Measurements from ENCODE around the gene MYBPH.
A peak's percentile ranks its signal among the peaks of the same experiment; 100 is the strongest.

The MYBPH gene

DNA sequence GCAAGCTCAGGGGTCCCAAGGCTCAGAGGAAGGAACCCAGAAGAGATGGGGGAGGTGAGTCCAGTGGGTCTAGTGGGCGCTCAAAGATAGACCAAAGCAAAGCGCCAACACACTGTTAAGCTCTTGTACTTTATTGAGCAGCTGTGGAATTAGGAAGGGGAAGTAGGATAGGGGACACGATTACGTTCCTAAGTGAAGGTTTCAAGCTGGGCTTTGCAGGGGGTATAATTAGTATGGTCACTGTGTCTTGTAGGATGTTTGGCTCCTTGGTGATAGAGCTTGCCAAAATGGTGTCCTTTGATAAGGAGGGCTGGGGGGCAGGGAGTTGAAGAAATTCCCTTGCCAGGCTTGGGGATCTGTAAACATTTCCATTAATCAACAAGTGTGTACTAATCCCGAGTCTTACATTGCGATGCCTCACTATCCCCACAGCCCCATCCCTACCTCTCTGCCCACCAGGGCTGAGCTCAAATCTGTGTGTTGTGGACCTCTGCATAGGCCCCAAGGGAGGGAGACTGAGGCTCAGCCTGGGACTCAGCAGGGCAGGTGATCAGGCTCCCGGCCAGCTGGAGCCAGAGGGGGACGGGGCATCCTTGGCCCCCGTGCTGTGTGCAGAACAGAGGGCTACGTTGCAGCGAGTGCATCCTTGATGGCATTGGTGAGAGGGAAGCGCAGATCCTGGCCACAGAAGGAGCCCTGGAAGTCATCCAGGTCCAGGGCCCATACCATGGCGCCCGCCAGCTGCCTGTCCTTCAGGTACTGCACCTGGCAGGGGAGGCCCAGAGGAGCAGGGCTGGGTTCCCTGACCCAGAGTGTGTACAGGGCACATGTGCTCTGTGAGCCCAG is 3.4 kb upstream of the MYBPH start:
- no peak for DNase-seq (ENCODE audit: low spot score)

DNA sequence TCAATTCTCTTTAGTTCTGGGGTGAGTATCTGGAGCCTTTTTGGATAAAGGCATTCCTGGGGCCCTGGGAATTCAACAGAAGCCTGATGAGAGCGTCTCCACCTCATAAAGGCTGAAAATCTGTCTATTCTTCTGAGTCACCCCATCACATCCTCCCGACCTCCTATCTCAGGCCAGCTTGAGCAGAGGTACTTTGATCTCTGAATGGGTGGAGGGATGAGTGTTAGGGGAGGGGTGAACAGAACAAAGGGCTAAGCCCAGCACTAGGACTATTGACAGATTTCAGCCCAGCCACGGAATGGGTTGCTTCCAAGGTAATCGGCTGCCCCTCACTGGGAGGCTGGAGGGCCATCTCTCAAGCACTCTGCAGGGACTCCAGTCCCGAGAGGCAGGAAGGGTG is 2.5 kb upstream of the MYBPH start:
- no peak for DNase-seq (ENCODE audit: low spot score)

DNA sequence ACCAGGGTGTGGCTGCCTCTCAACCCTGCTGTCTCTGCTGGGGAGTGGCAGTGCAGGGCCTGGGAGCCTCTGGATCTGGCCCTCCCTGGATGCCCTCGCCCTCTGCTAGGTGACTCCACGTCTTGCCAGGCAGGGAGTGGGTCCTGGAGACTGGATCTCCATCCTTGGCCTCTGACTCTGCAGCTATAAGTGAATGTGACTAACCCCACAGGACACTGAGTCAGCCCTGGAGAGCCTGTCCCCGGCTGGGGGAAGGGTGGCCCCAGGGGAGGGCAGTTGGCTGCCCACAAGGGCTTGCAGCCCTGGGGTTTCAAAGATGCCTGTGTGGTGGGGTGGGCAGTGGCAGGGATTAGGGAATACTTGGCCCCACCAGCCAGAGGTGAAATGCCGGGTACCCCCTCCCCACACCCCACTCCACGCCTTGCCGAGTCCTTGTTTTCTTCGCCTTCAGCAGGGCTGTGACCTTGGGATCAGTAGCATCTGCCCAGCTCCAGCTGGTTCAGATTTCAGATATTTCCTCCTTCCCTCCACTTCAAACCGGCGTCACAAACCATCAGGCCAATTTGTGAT is 1.9 kb upstream of the MYBPH start:
- DNase-seq (ENCODE audit: low spot score) = peak; percentile 77

DNA sequence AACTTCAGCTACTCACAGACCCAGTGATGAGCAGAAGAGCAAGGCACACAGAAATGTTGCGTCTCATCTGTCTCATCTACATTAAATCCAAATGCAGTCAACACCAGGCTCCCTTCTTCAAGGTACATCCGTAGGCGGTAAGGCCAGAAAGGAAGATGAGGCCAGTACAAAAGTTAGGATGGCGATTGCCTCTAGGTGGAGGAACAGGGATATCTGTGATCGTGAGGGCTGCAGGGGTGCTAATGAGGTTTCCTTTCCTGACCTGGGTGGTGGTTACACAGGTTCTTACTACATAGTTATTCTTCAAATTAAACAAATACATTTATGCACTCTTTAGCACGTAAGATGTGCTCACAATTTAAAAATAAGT is 1.4 kb upstream of the MYBPH start:
- no peak for DNase-seq (ENCODE audit: low spot score)

DNA sequence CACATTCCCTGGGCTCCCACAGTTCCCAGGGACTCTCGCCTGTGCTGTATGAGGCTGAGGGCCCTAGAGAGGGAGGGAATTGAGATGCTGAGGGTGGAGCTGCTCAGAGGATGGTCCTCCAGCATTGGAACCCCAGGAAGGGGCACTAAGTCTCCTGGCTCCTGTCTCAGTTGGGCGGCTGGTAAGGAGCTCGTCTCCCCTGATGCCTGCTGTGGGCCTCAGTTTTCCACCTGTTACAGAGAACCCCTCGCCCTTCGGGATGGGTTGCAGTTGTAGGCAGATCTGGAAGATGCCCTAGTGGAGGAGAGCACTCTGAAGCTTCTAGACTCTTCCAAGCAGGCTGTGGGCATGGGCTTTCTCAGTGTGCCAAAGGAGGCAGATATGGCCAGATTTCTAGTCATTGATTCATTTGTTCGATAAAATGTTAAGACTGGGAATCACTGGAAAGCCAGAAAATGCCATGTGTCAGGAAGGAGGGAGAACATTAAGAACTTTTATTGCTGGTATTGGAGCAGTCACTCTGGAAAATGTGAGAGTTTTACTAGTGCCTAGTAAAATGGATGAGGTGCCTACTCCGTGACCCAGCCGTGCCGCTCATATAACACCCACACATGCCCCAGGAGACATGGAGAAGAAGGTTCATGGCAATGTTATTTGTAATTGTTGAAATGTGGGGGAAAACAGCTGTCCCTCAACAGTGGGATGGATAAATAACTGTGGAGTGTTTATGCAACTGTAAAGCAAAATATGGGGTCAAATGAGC is 828 bp upstream of the MYBPH start:
- DNase-seq (ENCODE audit: low spot score) = no peak

DNA sequence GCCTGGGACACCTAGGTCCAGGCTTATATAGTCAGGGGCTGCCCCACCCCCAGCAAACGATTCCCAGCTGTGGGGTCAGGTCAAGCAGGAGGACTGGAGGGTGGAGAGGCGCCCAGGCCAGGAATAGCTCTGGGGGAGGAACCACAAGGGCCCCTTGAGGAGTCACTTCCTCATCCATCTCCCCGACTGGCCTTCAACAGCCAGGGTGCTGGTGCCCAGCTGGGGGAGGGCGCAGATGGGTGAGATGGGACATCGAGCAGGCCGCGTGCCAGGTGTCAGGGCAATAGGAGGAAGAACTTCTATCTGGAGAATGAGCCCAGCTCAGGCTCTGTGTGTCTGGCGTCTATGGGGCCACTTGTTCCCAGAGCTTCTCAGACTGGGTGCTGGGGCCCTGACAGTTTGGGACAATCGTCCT is 208 bp upstream of the MYBPH start:
- no peak for DNase-seq (ENCODE audit: low spot score)

DNA sequence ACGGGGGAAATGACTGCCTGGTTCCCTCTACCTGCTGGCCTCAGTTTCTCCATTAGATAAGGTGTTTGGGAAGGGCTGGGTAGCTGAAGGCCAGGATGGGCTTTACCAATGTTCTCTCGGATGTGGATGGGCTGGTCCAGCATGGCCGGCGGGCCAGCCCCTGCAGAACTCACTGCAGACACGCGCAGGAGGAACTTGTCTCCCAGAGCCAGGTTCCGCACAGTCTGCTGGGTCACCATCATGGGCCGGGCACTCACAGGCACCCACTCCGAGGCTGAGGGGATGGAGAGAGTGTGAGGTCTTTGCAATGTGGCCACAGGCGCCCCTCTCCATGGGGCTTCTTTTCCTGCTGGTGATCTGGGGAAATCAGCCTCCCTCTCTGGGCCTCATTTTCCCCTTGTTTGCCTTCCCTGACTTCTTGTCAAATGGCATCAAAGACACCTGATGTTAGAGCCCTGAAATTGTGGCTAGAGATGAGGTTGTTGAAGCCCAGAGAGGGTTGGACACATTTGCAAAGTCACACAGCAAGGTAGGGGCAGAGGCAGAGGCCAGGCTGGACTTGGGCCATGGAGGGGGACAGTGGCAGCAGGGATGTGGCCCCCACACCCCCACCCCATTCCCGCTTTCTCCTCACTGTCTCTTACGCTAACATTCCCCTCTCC is 1.2 kb downstream of the MYBPH start:
- no peak for DNase-seq (ENCODE audit: low spot score)

DNA sequence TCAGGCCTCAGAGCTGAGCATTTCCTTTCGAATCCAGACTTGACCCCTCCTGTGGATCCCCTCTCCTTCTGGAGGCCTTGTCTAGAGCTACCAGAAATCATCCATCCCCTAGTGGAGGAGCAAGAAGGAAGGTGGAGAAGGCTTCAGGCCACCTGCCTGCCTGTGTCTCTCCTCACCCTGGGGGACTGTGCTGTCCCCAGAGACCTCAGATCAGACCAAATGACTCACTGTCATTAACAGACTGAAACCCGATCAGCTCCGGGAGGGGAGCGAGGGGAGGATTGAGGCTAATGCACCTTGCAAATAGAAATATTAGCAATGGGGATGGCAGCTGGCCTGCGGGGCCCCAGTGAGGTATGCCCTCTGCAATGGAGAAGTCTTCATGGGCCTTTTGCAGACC is 2.1 kb downstream of the MYBPH start:
- no peak for DNase-seq (ENCODE audit: low spot score)

DNA sequence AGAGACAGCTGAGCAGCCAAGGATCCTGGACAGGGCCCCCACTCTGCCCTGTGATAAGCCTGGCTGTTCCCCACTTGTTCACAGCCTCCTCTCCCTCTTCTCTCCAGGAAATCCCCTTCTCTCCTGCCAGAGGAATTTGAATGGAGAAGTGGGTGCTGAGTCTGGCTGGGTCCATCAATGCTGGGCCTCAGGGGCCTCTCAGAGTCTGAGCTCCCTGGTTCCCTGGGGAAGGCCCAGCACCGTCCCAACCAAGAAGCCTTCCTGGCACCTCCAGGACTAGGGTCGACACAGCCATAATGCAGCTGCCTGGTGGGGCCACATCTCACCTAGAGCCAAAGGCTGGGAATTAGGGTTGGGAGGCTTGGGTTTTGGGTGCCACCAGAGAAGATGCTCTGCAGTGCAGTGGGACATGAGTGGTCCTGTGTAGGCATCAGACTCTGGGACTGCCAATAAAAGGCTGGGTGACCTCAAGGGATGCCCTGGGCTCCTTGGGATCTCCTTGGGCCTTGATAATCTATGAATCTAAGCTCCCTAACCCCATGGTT is 2.5 kb downstream of the MYBPH start:
- DNase-seq (ENCODE audit: low spot score) = no peak

DNA sequence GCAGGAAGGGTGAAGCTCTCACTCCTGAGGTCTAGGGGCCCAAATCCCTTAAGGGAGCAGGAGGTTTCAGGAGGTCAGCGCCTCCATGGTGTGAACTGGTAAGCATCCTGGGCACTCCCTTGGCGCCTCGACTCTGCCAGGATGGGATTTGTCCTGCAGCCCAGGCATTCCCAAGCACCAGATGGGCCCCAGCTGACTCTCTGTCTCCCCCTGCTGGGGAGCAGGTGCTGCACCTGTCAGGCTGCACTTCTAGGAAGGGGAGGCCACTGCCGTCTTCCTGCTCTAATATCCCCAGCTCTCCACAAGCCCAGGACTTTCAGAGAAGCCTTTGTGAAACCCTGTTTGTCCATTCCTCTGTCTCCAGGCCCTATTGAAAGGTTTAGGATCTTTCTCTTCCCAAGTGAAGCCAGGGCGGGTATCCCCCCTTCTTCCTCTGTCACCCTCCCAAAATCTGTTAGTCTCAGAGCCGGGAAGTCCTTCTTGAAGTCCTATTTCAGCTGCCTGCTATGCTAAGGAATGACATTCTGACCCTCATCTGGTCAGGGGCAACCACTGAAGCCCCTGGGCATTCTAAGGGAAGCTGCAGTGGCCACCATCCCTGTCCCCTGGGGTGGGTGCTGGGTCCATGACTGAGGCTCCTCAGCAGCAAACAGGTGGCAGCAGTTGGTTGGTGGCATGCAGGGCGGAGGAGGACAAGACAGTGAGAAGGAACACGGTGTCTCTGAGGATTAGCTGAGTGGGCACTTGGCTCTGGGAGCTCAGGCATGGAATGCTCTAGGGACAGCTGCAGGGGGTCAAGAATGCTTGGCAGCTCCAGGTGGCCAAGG is 3.2 kb downstream of the MYBPH start:
- DNase-seq (ENCODE audit: low spot score) = peak; percentile 91

DNA sequence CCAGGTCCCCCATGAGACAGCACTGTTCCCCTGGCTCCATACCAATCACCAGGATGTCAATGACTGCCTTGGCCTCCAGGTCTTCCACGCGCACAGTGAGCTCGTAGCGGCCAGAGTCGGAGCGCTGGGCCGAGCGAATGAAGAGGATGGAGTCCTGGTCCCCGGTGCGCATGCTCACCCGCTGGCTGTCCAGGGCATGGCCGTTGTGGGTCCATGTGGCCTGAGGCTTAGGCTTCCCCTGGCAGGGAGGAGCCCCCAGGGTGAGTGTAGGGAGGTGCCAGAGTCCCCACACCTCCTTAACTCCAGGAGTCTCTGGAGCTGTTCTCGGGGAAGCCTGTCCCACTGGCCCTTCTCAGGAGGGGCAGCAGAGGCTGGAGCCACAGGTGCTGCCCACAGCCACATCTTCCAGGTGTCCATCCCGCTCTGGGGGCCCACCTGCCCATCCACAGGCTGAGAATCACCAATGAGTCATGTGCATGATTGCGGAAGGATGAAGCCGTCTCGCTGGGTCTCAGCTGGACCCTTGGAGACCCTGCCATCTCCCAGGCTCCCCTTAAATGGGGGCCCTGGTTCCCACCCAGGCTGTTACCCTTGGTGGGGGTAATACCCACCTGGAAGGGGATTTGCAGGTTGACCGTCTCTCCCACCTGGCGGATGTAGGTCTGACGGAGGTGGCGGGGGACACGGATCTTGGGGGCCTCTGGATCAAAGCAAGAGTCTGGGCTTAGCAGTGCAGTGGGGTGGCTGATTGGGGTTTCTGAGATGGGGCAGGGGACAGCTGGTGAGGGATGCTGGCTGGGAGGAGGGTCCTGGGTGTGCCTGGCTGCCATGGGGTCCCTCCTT is 4.1 kb downstream of the MYBPH start:
- no peak for DNase-seq (ENCODE audit: low spot score)

DNA sequence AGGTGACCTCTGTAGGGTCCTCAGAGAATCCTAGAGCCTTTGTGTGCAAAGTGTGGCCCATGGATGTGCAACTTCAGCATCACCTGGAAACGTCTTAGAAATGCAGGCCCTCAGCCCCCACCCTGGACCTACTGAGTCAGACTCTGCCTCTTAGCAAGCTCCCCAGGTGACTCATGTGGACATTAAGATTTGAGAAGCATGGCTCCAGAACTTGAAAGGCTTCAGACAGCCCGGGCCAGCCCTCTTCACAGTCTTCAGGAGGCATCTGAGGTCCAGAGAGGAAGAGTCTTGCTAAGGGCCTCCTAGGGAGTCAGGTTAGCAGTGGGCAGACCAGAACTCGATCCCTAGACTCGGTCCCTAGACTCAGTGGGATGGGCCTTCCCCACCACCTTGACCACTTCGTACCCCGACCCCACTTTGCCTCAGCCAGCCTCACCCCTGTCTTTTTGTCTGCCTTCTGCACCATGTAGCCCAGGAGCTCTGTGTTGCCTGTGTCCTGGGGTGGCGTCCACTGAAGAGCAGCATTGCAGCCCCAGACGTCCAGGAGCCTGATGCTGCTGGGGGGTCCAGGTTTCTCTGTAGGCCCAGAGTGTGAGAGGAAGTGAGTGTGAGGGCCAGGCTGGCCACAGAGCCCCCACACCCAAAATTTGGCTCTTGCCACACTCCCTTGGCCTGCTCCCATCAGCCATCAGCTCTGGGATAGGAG is 4.8 kb downstream of the MYBPH start:
- DNase-seq (ENCODE audit: low spot score) = no peak

DNA sequence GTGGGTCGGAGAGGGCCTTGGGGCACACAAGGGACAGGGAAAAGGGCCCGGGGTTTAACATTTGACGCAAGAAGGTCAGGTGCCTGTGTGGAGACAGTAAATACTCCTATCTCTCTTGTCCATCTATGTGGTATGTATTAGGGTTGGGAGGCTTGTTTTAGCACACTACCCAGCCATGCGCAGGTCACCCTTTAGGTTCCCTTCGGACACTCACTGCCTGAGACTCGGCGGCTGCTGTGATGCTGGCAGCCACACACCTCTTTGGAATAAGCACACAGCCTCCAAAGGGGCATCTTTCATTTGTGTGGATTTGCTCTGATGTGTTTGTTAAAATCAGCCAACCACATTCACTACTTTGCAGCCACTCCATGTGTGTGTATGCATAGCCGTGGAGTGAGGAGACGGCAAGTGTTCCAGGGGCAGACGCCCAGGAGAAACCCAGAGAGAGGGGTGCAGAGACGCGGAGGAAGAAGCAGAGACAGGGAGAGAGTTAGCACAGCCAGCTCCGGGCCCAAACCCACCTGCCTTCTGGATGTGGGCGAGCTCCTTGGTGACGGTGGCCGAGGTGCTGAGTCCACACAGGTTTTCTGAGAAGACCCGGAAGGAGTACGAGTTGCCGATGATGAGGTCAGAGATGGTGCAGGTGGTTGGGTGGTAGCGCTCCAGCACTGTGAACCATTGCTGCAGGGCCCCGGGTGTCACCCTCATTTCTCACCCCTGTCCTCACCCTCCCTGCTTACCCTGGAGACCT is 5.7 kb downstream of the MYBPH start:
- DNase-seq (ENCODE audit: low spot score) = no peak

DNA sequence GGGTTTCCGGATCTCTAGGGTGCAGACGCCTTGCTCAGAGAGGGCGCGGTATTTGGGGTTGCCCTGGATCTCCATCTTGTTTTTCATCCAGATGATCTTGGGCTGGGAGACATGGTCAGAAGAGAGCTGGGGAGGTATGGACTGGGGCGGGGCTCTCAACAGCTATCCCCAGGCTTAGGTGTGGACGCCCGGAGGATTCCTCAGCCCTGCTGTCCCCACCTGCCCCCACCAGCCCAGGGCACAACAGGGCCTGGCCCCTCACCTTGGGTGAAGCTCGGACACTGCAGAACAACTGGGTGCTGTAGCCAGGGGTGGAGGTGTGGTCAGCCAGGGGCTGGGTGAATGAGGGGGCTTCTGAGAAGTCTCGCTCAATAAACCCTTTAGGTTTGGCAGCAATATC is 6.6 kb downstream of the MYBPH start:
- DNase-seq (ENCODE audit: low spot score) = no peak

DNA sequence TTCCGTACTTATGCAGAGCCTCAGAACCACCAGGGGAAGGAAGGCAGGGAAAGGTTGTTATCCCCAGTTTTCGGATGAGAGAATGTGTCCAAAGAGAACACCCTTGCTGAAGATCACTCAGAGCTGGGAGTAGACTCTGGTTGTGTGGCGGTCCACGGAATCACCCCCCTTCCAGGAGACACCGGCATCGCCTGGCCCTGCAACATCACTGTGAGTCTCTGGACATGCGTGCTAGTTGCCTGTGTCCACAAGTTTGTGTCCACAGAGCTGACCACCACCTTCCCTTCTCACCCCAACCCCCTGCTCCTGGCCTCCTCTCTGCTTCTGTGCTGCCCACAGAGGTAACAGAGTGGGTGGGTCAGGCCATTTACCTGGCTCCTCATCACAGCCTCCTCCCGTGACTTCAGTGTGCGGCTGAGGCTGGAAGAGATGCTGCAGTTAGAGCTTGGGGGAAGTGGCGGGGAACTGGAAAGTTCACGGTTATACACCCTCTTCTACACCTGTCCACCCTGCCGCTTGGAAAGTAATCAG is 7.3 kb downstream of the MYBPH start:
- DNase-seq (ENCODE audit: low spot score) = no peak

DNA sequence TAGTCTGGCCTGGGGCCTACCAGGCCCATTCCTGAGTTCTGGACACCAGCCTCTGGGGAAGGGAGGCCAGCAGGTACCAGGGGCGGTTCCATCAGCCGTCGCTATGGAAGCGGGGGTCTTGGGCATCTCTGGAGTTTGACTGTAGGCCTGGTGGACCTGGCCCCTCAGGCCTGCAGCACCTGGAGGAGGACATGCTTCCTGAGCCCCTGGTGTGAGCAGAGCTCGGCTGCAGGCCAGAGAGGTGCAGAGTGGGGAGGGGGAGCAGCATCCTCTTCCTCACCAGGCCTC is 7.8 kb downstream of the MYBPH start:
- no peak for DNase-seq (ENCODE audit: low spot score)

DNA sequence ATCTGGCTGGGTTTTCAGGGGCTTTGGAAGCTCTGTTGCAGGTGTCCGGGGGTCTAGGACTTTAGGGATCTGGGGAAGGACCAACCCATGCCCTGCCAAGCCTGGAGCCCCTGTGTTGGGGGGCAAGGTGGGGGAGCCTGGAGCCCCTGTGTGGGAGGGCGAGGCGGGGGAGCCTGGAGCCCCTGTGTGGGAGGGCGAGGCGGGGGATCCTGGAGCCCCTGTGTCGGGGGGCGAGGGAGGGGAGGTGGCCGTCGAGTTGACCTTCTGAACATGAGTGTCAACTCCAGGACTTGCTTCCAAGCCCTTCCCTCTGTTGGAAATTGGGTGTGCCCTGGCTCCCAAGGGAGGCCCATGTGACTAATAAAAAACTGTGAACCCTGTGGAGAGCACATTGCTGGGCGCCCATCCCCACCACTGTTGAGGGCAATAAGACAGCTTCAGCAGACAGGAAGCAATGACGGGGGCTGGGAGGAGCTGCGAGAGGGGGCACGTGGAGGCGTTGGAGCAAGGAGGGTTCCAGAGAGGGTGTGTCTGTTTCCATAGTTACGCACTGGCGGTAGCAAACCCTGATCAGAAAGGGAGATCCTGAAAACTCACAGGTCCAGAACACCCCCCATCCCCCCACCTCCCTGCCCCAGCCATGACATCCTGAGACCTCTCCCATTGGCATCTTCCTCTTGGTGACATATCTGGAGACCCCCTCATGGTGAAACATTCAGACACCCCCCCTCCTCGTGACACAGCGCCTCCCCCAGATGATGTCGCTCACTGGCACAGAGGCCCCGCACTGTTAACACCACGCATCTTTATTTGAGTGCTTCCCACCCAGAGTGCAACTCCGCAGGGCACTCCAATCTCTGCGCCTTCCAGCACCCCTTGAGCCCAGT is 8.4 kb downstream of the MYBPH start:
- no peak for DNase-seq (ENCODE audit: low spot score)
